HepG2 (cell line): ENCODE data around the gene CDKN2A. TPM values are rescaled to one million over a fixed set of nuclear protein-coding genes. Genes with fewer than 3 reads are reported as not detected.

Experiments
- AGO2 ChIP-seq: fragments of 200-400 bp; formaldehyde crosslinking; optimal IDR thresholded peaks from 2 replicates; pipeline ENCODE3; 2017; ENCODE audit warnings: mild to moderate bottlenecking, low read depth, low read length, moderate library complexity
- ATF6 ChIP-seq: sonication (generic); formaldehyde crosslinking; conservative IDR thresholded peaks from 2 replicates; pipeline ENCODE4 v1.4.0; 2020; ENCODE audit warnings: missing genetic modification reagents
- CBX2 ChIP-seq, 2 experiments: fragments of 200-600 bp in 1 of 2; sonication (generic); formaldehyde crosslinking in 1 of 2; IDR thresholded peaks; 2 replicates each; pipeline versions ENCODE4 v1.7.0 to v1.8.1; 2018 to 2022; ENCODE audit warnings: low read depth in 2 of 2, low read length in 1 of 2, mild to moderate bottlenecking in 1 of 2, missing genetic modification reagents in 1 of 2
- CHD4 ChIP-seq: fragments of 200-600 bp; sonication (generic); IDR thresholded peaks from 2 replicates; pipeline ENCODE4 v1.7.0; 2017; ENCODE audit warnings: mild to moderate bottlenecking, low read length, borderline replicate concordance
- ESRRA ChIP-seq: sonication (generic); formaldehyde crosslinking; IDR thresholded peaks from 2 replicates; pipeline ENCODE4 v1.5.1; 2020; ENCODE audit warnings: mild to moderate bottlenecking, low read depth, missing genetic modification reagents
- HOXA7 ChIP-seq: sonication (generic); formaldehyde crosslinking; IDR thresholded peaks from 2 replicates; pipeline ENCODE4 v1.8.1; 2022; ENCODE audit warnings: mild to moderate bottlenecking, missing genetic modification reagents, moderate library complexity
- MTF2 ChIP-seq: sonication (generic); formaldehyde crosslinking; IDR thresholded peaks from 2 replicates; pipeline ENCODE4 v1.5.0; 2020; ENCODE audit warnings: missing genetic modification reagents, borderline replicate concordance
- RNF2 ChIP-seq: fragments of 450-650 bp; conservative IDR thresholded peaks from 2 replicates; pipeline ENCODE4 v1.6.1; 2016; ENCODE audit warnings: low read depth
- STAG1 ChIP-seq: sonication (generic); formaldehyde crosslinking; IDR thresholded peaks from 2 replicates; pipeline ENCODE4 v1.4.0; 2020; ENCODE audit warnings: missing genetic modification reagents
- TBL1XR1 ChIP-seq: fragments of 150-350 bp; IDR thresholded peaks from 2 replicates; pipeline ENCODE4 v1.6.1; 2014; ENCODE audit warnings: borderline replicate concordance, low read length; ENCODE audit not compliant: partially characterized antibody
- TIGD3 ChIP-seq: sonication (generic); formaldehyde crosslinking; IDR thresholded peaks from 2 replicates; pipeline ENCODE4 v1.5.1; 2020; ENCODE audit warnings: mild to moderate bottlenecking, missing genetic modification reagents, borderline replicate concordance
- ZBTB39 ChIP-seq: sonication (generic); formaldehyde crosslinking; IDR thresholded peaks from 2 replicates; pipeline ENCODE4 v1.5.0; 2020; ENCODE audit warnings: missing genetic modification reagents
- ZNF343 ChIP-seq: sonication (generic); formaldehyde crosslinking; IDR thresholded peaks from 2 replicates; pipeline ENCODE4 v1.4.0; 2020; ENCODE audit warnings: mild to moderate bottlenecking, missing genetic modification reagents
- ZNF501 ChIP-seq: sonication (generic); formaldehyde crosslinking; IDR thresholded peaks from 2 replicates; pipeline ENCODE4 v1.5.1; 2020; ENCODE audit warnings: mild to moderate bottlenecking, moderate library complexity, missing genetic modification reagents
- ZNF777 ChIP-seq: sonication (generic); formaldehyde crosslinking; IDR thresholded peaks from 2 replicates; pipeline ENCODE4 v1.4.0; 2020; ENCODE audit warnings: missing genetic modification reagents
- polyA plus RNA-seq, 8 experiments: library from polyadenylated mRNA; depleted of rRNA in 3 of 8; stranded (reverse) in 7 of 8; unstranded in 1 of 8; fragments of >200 nt; fragmentation: Illumina TruSeq in 4 of 8; extraction: Trizol in 4 of 8; gene quantifications; 2 replicates each; pipeline versions ENCODE4 v1.2.1 to v1.2.3, GENCODE V29; 2011 to 2016; ENCODE audit warnings: low read depth in 4 of 8, missing spikeins in 1 of 8, mixed read lengths in 1 of 8; ENCODE audit not compliant: insufficient read depth in 1 of 8
- total RNA-seq, 5 experiments: library from RNA; depleted of rRNA; stranded (reverse); fragments of >200 nt; fragmentation: Illumina TruSeq; extraction: Trizol; gene quantifications; 2 replicates each; pipeline ENCODE4 v1.2.3, GENCODE V29; 2016; ENCODE audit warnings: low read depth in 1 of 5
- TF ChIP-seq, protein P1 (sequence below): IDR thresholded peaks from 2 replicates; pipeline ENCODE4 v1.6.1; 2016; ENCODE audit warnings: missing genetic modification reagents, missing compliant biosample characterization
- TF ChIP-seq, protein P2 (sequence below), 2 experiments: sonication (generic) in 1 of 2; formaldehyde crosslinking in 1 of 2; IDR thresholded peaks; 2 replicates each; pipeline versions ENCODE4 v1.4.0 to v1.6.1; 2018 to 2020; ENCODE audit warnings: missing genetic modification reagents in 2 of 2, borderline replicate concordance in 1 of 2, low read depth in 1 of 2, mild to moderate bottlenecking in 1 of 2, missing biosample characterization in 1 of 2
- TF ChIP-seq, protein P3 (sequence below): sonication (generic); formaldehyde crosslinking; IDR thresholded peaks from 2 replicates; pipeline ENCODE4 v1.5.0; 2020; ENCODE audit warnings: missing genetic modification reagents, mild to moderate bottlenecking, borderline replicate concordance

The CDKN2A gene
- total and polyA plus RNA-seq, 2 of the 13 experiments (the other 11 are each of a cell fraction or from before 2014, with no cell fraction given) = 4.2 to 4.8 TPM

- TF ChIP-seq ATF6 (CRISPR knock-in tag) = no peak
- TF ChIP-seq ZBTB39 = no peak
- 0 out of 2 replicates have a peak, but pooled peaks have one; percentile 30 for TF ChIP-seq ZNF501 (CRISPR knock-in tag)
- TF ChIP-seq, protein P1, sequence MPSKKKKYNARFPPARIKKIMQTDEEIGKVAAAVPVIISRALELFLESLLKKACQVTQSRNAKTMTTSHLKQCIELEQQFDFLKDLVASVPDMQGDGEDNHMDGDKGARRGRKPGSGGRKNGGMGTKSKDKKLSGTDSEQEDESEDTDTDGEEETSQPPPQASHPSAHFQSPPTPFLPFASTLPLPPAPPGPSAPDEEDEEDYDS (CRISPR knock-in tag) = no peak
- TF ChIP-seq TIGD3 (CRISPR knock-in tag) = no peak
- no peak for TF ChIP-seq TBL1XR1
- no peak for TF ChIP-seq HOXA7 (CRISPR knock-in tag)
- no peak for TF ChIP-seq AGO2
- TF ChIP-seq CHD4 = no peak
- TF ChIP-seq ESRRA (CRISPR knock-in tag) = no peak
- TF ChIP-seq ZNF777 = peak; percentile 62
- TF ChIP-seq, protein P2, sequence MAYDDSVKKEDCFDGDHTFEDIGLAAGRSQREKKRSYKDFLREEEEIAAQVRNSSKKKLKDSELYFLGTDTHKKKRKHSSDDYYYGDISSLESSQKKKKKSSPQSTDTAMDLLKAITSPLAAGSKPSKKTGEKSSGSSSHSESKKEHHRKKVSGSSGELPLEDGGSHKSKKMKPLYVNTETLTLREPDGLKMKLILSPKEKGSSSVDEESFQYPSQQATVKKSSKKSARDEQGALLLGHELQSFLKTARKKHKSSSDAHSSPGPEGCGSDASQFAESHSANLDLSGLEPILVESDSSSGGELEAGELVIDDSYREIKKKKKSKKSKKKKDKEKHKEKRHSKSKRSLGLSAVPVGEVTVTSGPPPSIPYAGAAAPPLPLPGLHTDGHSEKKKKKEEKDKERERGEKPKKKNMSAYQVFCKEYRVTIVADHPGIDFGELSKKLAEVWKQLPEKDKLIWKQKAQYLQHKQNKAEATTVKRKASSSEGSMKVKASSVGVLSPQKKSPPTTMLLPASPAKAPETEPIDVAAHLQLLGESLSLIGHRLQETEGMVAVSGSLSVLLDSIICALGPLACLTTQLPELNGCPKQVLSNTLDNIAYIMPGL (CRISPR knock-in tag; IDR thresholded peaks at IDR 0.05; ENCODE audit: borderline replicate concordance in 1 of 2, low read depth in 1 of 2) = 0 out of 4 replicates have a peak, but pooled peaks of 1 of the 2 experiments have one; percentile 16
- TF ChIP-seq MTF2 (CRISPR knock-in tag) = no peak
- peak; percentile 85; the same call in 1 of the 2 replicates for TF ChIP-seq RNF2
- TF ChIP-seq ZNF343 (CRISPR knock-in tag) = no peak
- TF ChIP-seq CBX2 (IDR thresholded peaks at IDR 0.05; ENCODE audit: low read depth, low read length) = no peak
- TF ChIP-seq CBX2 (CRISPR knock-in tag; IDR thresholded peaks at IDR 0.05; ENCODE audit: low read depth) = no peak
- peak; percentile 15 for TF ChIP-seq STAG1 (CRISPR knock-in tag)
- TF ChIP-seq, protein P3, sequence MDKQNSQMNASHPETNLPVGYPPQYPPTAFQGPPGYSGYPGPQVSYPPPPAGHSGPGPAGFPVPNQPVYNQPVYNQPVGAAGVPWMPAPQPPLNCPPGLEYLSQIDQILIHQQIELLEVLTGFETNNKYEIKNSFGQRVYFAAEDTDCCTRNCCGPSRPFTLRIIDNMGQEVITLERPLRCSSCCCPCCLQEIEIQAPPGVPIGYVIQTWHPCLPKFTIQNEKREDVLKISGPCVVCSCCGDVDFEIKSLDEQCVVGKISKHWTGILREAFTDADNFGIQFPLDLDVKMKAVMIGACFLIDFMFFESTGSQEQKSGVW (CRISPR knock-in tag) = no peak
These were observed 1.6 kb upstream of the CDKN2A start (continued) for GRCh38 chr9:21995666-21996398.
